GM10266 (cell line): Measurements from ENCODE around the gene SLC25A11.

Source experiments
- DNase-seq: peaks from one replicate; pipeline ENCODE4 v3.0.0; 2012; ENCODE audit errors: extremely low spot score
- CTCF ChIP-seq: IDR thresholded peaks from 2 replicates; pipeline ENCODE4 v1.5.1; 2012; ENCODE audit warnings: mild to moderate bottlenecking, low read depth; ENCODE audit not compliant: control insufficient read depth, insufficient read depth; ENCODE audit errors: missing control alignments

The SLC25A11 gene

GRCh38 chr17:4944163-4944553 lies 4.3 kb upstream of the SLC25A11 start:
- DNase-seq = no peak

GRCh38 chr17:4942760-4943508 lies 3.1 kb upstream of the SLC25A11 start:
- no peak for TF ChIP-seq CTCF

More at GRCh38 chr17:4944163-4944553, 4.3 kb upstream of the SLC25A11 start:
- no peak for TF ChIP-seq CTCF

GRCh38 chr17:4941319-4941610 lies 1.4 kb upstream of the SLC25A11 start:
- no peak for TF ChIP-seq CTCF
- no peak for DNase-seq

More at GRCh38 chr17:4942760-4943508, 3.1 kb upstream of the SLC25A11 start:
- no peak for DNase-seq

- no peak for DNase-seq
- TF ChIP-seq CTCF = no peak
Observed at GRCh38 chr17:4940555-4941318, 891 bp upstream of the SLC25A11 start.

GRCh38 chr17:4939546-4939795 lies 375 bp downstream of the SLC25A11 start:
- DNase-seq = no peak
- TF ChIP-seq CTCF = no peak

- no peak for DNase-seq
- TF ChIP-seq CTCF = no peak
Observed at GRCh38 chr17:4938688-4939545, 929 bp downstream of the SLC25A11 start.
